Measurements from ENCODE around the gene BFSP1. TPM values are rescaled to one million over a fixed set of nuclear protein-coding genes. Genes with fewer than 3 reads are reported as not detected.

Gene BFSP1
- total RNA-seq, 1 donor: 2.9 TPM

- no peaks in the 10 kb centered on the region for H3K4me1 ChIP-seq (ENCODE audit: insufficient read depth, low read length)
- no peak overlapping the region for H3K27ac ChIP-seq (ENCODE audit: low read depth, low read length)
- H3K27me3 ChIP-seq (ENCODE audit: insufficient read depth, low read length): no peaks in the 10 kb centered on the region
- no peaks in the 10 kb centered on the region for H3K36me3 ChIP-seq (ENCODE audit: insufficient read depth, low read length)
- no peak for TF ChIP-seq CTCF (IDR thresholded peaks at IDR 0.05; ENCODE audit: extremely low read depth, low read depth, low read length)
- no peak overlapping the region for H3K4me2 ChIP-seq (ENCODE audit: insufficient read depth, low read length)
- DNase-seq (ENCODE audit: insufficient read length, low spot score, missing footprints): no peak
- H3K79me2 ChIP-seq (ENCODE audit: insufficient read depth, low read length): no peaks in the 10 kb centered on the region
- H2AFZ ChIP-seq (ENCODE audit: low read length): no peak overlapping the region
- H3K4me3 ChIP-seq (ENCODE audit: insufficient read depth, low read length): no peak overlapping the region
- no peaks in the 10 kb centered on the region for H3K9me3 ChIP-seq (ENCODE audit: low read depth, low read length)
- no peaks in the 10 kb centered on the region for H4K20me1 ChIP-seq (ENCODE audit: insufficient read depth, low read length)
These were observed 59.5 kb downstream of the BFSP1 start for GRCh38 chr20:17471606-17472187.

GRCh38 chr20:17470973-17471372 is 60.2 kb downstream of the BFSP1 start:
- Histone ChIP-seq H3K27me3 (ENCODE audit: insufficient read depth, low read length) (no peaks in the 10 kb centered on the region), H2AFZ (ENCODE audit: low read length) (no peak overlapping the region), H3K36me3 (ENCODE audit: insufficient read depth, low read length) (no peaks in the 10 kb centered on the region), H3K4me3 (ENCODE audit: insufficient read depth, low read length) (no peak overlapping the region), H3K4me1 (ENCODE audit: insufficient read depth, low read length) (no peaks in the 10 kb centered on the region), H3K79me2 (ENCODE audit: insufficient read depth, low read length) (no peaks in the 10 kb centered on the region), H4K20me1 (ENCODE audit: insufficient read depth, low read length) (no peaks in the 10 kb centered on the region), H3K9me3 (ENCODE audit: low read depth, low read length) (no peaks in the 10 kb centered on the region), H3K27ac (ENCODE audit: low read depth, low read length) (no peak overlapping the region), H3K4me2 (ENCODE audit: insufficient read depth, low read length) (no peak overlapping the region)
- DNase-seq (ENCODE audit: insufficient read length, low spot score, missing footprints): no peak
- TF ChIP-seq CTCF (IDR thresholded peaks at IDR 0.05; ENCODE audit: extremely low read depth, low read depth, low read length): no peak

GRCh38 chr20:17470521-17470920 is 60.7 kb downstream of the BFSP1 start:
- H3K27ac ChIP-seq (ENCODE audit: low read depth, low read length): no peak overlapping the region
- no peaks in the 10 kb centered on the region for H3K36me3 ChIP-seq (ENCODE audit: insufficient read depth, low read length)
- H2AFZ ChIP-seq (ENCODE audit: low read length): no peak overlapping the region
- H3K4me1 ChIP-seq (ENCODE audit: insufficient read depth, low read length): no peaks in the 10 kb centered on the region
- no peaks in the 10 kb centered on the region for H3K9me3 ChIP-seq (ENCODE audit: low read depth, low read length)
- no peaks in the 10 kb centered on the region for H3K27me3 ChIP-seq (ENCODE audit: insufficient read depth, low read length)
- H3K4me2 ChIP-seq (ENCODE audit: insufficient read depth, low read length): no peak overlapping the region
- no peaks in the 10 kb centered on the region for H4K20me1 ChIP-seq (ENCODE audit: insufficient read depth, low read length)
- TF ChIP-seq CTCF (IDR thresholded peaks at IDR 0.05; ENCODE audit: extremely low read depth, low read depth, low read length): no peak
- no peak for DNase-seq (ENCODE audit: insufficient read length, low spot score, missing footprints)
- H3K4me3 ChIP-seq (ENCODE audit: insufficient read depth, low read length): no peak overlapping the region
- H3K79me2 ChIP-seq (ENCODE audit: insufficient read depth, low read length): no peaks in the 10 kb centered on the region

- TF ChIP-seq CTCF (IDR thresholded peaks at IDR 0.05; ENCODE audit: extremely low read depth, low read depth, low read length): no peak
- H3K27me3 ChIP-seq (ENCODE audit: insufficient read depth, low read length): no peaks in the 10 kb centered on the region
- no peak overlapping the region for H3K4me2 ChIP-seq (ENCODE audit: insufficient read depth, low read length)
- H3K79me2 ChIP-seq (ENCODE audit: insufficient read depth, low read length): no peaks in the 10 kb centered on the region
- no peak overlapping the region for H3K27ac ChIP-seq (ENCODE audit: low read depth, low read length)
- no peaks in the 10 kb centered on the region for H3K4me1 ChIP-seq (ENCODE audit: insufficient read depth, low read length)
- H3K4me3 ChIP-seq (ENCODE audit: insufficient read depth, low read length): no peak overlapping the region
- no peak for DNase-seq (ENCODE audit: insufficient read length, low spot score, missing footprints)
- H3K36me3 ChIP-seq (ENCODE audit: insufficient read depth, low read length): no peaks in the 10 kb centered on the region
- H4K20me1 ChIP-seq (ENCODE audit: insufficient read depth, low read length): no peaks in the 10 kb centered on the region
- H3K9me3 ChIP-seq (ENCODE audit: low read depth, low read length): no peaks in the 10 kb centered on the region
- H2AFZ ChIP-seq (ENCODE audit: low read length): no peak overlapping the region
These were observed 61.7 kb downstream of the BFSP1 start for GRCh38 chr20:17469246-17470030.

Data from osteoblast (primary cell).